Fibroblast of skin of abdomen (primary cell): Measurements from ENCODE around the gene EML1.
"Not testable (repeated sequence)": the region's sequence is repeated elsewhere in the genome, so short reads cannot be mapped to it uniquely, and the experiment has no call there.

Source experiments
- DNase-seq: peaks from one replicate; pipeline ENCODE4 v3.0.0-alpha.2; 2013

Gene EML1

DNA sequence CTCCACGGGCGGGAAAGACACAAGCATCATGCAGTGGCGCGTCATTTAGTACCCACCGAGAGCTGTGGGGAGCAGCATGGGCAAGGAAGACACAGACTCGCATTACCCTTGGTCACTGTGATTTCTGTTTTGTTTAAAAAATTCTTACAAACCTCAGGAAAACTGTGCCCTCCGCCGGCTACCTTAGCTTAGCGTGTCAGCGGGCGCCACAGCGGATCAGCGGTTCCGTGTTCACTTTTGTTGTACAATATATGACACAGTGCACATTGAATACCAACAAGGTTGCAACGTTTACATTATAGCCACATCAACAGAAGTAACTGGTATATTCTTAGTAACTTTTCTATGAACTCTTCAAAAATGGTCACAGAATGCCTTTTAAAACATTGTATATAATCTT lies 146.9 kb downstream of the EML1 start:
- no peak for DNase-seq

DNA sequence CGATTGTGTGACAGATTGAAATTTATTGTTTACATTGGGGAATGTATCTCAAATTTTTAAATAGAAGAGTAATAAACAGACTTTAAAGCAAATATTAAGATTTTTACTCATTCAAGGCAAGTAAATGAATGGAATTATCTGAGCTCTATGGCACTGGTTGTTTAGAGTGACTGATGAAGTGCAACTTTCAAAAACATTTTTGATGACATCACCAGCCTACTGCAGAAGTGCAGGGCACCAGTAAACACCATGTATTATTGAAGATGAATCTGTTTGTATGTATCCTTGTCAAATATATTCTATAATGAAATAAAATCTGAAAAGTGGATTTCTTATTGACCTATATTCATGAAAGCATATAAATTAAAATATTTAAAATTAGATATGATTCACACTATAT lies 148.0 kb downstream of the EML1 start:
- DNase-seq, result no peak

DNA sequence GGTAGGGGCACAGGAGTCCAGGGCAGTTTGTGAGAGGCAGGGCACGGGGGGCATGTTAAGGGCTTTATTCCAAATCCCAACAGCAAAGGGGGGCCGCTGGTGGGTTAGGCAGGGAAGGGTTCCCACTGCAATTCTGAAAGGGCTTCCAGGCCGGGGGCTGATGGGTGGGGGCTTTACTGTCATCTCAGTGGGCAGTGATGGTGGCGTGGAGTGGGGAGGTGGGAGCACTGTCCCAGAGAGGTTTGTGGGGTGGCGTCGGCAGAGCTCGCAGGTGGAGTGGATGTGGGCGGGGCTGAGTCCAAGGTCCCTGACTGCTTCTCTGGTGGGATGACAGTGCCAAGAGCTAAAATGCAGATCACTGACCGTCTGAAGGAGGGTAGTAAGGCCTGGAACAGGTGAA lies 150.4 kb downstream of the EML1 start:
- no peak for DNase-seq

DNA sequence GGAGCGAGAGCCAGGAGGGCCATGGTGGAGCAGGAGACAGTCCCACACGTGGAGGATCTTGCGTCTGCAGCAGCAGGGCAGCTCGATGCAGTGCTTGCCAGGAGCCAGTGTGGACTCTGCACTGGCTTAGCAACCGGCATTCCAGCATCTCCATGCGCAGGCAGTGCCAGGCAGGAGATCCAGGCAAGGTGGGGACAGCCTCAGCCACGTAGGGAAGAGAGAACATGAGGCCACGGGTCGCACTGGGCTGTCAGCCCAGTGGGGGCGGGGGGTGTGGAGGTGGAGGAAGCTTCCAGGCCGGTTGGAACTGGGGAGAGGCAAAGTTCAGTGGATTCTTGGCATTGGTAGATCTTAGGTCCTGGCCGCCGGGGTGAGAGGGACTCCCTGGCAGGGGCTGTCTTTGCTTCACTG lies 151.0 kb downstream of the EML1 start:
- no peak for DNase-seq

DNA sequence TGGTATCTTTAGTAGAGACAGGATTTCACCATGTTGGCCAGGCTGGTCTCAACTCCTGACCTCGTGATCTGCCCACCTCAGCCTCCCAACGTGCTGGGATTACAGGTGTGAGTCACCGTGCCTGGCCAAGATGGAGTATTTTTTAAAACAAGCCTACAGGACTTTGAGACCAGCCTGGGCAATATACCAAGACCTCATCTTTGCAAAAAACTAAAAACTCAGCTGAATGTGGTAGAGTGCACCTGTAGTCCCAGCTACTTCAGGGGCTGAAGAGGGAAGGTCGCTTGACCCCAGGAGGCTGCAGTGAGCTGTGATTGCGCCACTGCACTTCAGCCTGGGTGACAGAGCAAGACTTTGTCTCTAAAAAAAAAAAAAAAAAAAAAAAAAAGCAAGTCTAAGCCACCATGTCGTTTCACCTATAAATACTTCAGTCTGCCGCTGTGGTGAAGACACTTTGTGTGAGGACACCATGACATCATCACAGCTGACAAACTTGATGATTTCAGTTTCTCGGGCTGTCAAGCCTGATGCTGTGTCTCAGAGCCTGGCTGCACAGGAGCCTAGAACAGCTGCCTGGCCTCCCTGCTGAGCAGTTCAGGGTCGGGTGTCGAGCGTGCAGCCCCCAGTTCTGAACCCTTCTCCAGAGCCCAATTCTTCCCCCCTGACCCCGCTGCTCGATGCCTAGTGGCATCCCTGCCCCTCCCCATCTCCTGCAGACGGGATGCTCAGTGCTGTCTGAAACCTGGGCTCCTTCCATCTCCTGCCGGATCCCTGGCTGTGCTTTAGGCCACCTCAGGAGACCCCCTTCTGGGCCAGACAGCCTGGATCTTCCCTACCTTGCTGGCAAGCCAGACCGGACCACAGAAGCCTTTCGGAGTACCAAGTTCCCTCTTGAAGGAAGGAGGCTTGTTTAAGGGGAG lies 152.8 kb downstream of the EML1 start:
- no peak for DNase-seq

DNA sequence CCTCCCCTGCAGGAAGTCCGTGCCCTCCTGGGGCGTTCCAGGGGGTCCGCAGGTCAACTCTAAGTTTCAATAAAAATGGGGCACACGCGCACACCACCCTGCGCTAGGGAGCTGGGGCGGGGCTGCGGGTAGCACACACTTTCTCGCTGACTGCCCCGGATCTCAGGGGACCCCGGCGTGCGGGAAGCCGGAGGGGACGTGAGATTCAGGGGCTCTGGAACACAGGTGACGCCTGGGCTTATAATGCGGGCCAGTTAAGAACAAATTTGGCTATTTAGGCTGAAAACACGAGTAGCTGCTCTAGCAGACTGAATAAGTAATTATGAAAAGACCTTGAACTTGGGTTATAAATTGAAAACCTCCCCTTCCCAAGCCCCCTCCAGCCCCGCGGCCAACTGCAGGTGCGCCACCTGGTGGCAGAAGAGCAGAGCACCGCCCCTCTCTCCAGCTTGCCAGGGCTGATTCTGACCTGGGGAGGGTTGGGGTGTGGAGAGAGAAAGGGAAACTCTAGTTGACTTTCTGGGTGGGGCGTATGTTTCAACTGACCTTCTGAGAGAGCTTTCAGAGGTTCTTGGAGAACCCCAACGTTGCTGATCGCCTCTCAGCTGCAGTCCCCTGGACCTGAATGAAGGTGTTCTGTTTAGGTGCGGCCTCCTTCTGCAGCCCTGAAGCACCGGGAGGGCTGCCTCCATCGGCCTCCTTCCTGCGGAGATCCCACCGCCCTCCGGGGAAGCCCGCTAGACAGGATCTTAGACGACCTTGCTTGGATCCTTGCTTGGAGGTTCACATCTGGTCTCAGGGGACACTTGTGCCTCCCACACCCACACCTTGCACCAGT lies 153.7 kb downstream of the EML1 start:
- no peak for DNase-seq

DNA sequence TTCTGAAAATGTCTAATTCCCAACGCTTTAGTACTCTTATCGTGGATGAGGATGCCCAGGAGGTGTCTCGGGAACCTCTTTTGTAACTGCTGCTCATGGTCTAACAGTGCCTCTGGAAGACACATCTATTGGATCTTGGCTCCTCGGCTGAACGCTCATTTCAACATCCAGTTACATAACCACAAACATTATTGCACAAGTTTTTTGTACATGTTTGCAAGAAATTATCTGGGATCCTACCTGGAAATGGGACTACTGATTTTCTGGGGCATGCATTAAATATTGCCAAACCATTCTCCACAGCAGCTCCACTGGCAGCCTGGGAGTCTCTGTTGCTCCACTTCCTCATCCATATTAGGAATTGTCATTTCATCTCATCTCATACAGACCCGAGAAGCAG lies 154.5 kb downstream of the EML1 start:
- no peak for DNase-seq

DNA sequence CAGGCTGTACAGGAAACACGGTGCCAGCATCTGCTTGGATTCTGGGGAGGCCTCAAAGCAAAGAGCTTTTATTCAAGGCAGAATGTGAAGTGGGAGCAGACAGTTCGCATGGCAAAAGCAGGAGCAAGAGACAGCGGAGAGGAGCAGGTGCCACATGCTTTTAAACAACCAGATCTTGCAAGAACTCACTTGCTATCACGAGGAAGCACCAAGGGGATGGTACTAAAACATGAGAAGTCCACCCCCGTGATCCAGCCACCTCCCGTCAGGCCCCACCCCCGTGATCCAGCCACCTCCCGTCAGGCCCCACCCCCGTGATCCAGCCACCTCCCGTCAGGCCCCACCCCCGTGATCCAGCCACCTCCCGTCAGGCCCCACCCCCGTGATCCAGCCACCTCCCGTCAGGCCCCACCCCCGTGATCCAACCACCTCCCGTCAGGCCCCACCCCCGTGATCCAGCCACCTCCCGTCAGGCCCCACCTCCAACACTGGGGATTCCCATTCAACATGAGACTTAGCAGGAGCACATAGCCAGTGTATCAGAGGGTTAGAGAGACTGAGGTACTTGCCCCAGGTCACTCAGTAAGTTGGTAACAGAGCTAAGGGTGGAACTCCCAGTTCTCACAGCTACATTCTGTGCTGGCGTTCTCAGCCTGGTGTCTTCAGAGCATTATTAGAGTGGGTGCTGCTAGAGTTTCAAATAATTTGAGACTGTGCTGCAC lies 156.0 kb downstream of the EML1 start:
- not testable (repeated sequence) for DNase-seq

DNA sequence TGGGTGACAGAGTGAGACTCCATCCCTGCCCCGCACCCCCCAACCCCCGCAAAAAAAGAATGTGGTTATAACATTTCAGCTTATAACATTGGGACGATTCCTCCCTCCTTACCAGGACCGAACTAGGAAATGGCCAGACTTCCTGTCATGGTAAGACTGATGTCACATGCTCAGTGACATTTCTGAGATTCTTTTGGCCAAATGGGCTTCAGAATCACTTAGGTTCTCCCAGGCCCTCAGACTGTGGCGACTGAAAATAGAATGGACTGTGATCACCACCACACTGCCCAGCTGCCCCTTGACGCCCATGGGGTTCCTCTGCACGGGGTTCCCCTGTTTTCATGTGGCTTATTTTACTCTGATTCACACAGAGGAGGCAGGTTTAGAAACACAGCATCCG lies 157.0 kb downstream of the EML1 start:
- DNase-seq, result no peak

DNA sequence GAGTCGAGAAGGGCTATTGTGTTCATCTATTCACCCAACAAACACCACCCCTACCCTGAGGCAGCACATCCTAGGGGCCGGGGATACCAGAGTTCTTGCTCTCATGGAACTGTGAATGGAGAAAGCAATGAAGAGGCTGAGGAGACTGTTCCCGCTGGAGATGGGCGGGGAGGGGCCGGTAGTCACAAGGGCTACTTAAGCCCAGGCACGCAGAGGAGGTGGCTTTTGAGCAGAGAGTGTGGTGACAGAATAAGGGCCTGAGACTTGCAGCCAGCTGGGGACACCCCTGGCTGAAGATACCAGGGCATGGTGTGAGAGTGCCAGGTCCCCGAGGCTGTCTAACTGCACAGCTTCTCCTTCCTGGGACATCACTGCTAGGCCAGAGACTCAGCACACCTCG lies 157.9 kb downstream of the EML1 start:
- DNase-seq, result no peak

DNA sequence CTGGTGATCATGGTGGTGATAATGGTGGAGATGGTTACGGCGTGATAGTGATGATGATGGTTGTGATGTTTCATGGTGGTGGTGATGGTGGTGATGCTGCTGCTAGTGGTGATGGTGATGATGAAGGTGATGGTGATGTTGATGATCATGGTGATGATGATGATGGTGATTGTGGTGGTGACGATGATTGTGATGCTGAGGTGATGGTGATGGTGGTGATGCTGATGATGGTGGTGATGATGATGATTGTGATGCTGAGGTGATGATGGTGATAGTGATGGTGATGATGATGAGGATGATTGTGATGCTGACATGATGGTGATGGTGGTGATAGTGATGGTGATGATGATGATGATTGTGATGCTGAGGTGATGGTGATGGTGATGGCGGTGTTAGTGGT lies 158.8 kb downstream of the EML1 start:
- no peak for DNase-seq

DNA sequence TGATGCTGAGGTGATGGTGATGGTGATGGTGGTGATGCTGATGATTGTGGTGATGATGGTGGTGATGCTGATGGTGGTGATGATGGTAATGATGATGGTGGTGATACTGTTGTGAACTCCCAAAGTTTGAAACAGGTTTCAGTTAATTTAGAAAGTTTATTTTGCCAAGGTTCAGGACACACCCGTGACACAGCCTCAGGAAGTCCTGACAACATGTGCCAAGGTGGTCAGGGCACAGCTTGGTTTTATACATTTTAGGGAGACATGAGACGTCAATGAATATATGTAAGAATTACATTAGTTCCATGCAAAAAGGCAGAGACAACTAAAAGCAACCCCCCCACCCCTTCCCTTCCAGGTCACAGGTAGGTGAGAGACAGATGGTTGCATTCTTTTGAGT lies 159.2 kb downstream of the EML1 start:
- no peak for DNase-seq

DNA sequence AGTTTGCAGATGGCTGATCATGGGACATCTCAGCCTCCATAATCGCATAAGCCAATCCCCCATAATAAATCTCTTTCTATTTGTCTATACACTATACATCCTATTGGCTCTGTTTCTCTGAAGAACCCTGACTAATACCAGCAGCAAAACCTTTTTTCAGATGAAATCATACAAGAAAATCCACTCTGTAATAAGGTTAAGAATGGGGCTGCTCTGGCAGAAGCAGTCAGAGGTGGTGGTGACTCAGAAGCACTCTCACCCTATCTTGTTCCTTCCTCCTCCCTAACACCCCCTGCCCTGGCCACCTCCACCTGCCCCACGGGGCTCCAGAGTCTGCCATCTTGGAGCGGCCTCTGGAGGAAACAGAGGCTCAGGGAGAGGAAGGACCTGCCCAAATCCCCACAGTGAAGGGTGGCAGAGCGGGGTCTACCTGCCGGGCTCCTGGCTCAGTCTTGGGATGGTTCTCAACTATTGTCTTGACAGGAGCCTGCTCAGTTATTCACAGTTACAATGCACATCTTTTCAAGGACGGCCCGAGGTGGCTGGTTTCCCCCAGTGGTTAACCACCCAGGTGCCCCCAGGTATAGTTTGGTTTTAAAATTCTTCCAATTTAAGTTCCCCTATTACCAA lies 162.7 kb downstream of the EML1 start:
- no peak for DNase-seq

DNA sequence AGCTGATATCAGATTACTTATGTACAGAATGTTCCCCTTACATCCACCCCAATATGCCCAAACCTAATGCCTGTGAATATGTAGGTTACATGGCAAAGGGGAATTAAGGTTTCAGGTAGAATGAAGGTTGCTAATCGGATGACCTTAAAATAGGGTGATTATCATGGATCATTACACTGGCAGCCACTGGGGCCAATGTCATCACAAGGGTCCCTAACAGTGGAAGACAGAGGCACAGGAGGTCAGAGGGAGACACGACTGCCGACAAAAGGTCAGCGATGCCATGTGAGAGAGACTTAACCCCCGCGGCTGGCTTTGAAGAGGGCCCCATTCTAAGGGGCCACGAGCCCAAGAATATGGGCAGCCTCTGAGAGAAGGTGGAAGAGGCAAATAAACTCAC lies 165.2 kb downstream of the EML1 start:
- DNase-seq, result no peak

DNA sequence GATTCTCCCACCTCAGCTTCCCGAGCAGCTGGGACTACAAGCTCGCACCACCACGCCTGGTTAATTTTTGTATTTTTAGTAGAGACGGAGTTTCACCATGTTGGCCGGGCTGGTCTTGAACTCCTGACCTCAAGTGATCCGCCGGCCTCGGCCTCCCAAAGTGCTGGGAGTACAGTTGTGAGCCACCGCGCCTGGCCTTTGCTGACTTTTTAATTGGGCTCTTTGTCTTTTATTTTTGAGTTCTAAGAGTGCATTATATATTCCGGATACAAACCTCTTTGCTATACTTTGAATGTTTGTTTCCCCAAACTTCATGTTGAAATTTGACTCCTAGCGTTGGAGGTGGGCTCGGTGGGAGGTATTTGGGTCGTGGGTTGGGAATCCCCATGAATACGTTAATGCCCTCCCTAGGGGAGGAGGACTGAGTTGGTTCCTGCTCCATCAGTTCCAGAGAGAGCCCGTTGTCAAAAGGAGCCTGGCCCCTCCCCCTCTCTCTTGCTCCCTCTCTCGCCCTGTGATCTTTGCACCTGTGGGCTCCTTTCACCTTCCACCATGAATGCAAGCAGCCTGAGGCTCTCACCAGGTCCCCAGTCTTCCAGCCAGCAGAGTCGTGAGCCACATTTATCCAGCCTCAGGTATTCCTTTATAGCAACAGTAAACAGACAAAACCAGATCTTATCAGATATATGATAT lies 168.8 kb downstream of the EML1 start:
- DNase-seq, result no peak

DNA sequence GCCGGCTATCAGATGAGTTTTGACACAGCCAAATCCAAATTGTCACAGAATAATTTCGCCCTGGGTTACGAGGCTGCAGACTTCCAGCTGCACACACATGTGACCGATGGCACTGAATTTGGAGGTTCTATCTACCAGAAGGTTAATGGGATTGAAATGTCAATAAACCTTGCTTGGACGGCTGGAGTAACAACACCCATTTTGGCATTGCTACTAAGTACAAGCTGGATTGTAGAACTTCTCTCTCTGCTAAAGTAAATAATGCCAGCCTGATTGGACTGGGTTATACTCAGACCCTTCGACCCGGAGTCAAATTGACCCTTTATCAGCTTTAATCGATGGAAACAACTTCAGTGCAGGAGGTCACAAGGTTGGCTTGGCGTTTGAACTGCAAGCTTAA lies 171.8 kb downstream of the EML1 start:
- no peak for DNase-seq

DNA sequence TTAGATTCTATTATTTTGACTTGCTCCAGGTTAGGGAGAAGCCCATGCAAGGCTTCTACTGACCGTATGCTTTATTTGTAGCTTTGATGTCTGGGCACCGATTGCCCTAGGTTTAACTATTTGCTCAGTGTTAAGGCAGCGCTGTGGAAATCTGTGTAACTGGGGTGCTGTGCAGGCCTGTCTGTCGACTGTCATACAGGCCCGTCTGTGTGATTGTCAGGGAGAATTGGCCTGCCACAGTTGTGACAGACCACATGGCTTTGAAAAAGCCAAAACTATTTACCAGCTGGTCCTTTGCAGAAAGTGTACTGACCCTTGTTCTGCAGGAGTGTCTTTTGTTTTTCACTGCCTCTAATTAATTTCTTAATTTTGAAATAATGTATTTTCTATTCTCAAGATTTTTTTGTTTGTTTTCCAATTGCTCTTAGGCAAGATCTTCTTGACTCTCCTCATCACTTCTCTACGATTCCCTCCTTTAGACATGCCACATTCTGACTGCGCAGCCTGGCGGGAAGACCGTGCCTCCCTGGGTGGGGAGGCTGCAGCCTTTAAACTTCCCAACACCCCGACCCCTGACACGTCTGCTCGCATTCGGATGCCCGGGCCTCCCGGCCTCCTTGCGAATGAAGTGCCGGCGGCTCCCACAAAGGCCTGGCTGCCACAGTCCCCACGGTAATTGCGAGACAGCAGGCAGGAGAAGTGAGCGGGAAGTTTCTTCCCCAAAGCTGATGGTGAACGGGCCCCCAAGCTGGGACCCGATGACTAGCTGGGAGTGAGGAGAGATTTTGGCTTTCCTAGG lies 173.0 kb downstream of the EML1 start:
- no peak for DNase-seq

DNA sequence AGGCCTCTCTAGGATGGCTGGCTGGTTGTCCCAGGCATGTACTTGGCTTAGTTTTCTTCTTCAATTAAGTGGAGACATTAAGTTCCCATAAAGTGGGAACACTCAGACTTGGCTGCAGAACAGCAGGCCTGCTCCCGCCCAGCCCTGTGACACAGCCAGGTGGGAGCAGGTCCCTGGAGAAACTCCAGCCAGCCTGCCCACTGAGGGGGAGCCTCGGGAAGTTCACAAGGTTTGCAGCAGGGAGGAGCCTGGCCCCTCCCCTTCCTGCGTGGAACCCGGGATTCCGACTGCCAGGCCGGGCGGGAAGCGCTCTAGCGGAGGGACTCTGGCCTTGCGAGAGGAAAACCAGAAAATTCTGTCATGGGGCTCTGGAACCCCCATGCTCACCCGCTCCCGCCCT lies 173.7 kb downstream of the EML1 start:
- no peak for DNase-seq

DNA sequence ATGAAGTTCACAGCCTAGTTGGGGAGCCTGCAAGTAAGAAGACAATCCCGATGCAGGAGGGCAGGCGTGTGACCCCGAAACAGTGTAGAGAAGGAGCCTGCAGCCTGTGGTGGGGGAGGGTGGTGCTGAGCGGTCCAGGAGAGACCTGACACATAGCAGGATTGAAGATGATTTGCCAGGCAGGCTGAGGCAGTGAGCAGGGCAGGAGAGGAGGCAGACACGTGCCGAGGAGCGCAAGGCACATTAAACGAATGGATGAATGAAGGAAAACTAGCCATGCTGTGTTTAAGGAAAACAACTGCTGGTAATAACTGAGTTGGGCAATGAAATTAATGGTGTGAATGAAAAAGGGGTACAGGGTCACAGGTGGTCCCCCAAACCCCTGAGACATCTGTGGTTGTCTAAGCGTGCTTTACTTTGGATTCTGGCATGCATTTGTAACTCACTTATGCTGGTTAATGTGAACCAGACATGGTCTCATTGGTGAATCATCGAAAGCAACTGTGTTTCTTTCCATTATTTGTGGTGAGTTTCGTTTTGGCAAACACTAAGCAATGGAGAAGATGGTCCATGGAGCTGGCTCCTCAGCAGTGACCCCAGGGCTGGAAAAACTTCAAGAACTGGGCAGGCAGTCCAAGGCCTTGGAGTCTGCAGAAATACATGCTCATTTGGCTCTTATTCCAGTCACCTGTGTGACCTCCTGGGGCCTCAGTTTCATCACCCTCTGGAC lies 175.1 kb downstream of the EML1 start:
- DNase-seq, result peak; percentile 95

DNA sequence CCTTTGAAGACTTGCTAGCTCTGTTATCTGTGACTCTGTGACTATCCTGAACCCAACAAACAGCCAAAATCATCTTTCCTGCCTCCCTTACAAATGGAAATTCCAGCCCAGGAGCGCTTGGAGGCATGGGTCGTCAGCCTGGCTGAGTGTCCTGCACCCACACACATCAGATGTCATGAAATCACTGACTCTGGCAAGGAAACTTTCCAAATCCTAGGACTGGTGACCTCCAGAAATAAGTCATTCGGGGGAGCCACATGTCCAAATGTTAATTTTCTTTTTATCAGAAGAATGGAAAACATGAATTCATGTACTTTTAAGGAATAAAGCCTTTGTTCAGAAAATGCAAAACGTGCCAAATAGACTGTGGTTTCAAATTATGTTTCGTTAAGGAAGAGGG lies 175.7 kb downstream of the EML1 start:
- DNase-seq, result peak; percentile 80
